Measurements from ENCODE around the gene CRB2. TPM values are rescaled to one million over a fixed set of nuclear protein-coding genes. Genes with fewer than 3 reads are reported as not detected.

Gene CRB2
- polyA plus RNA-seq, 3 donors: 0.01 to 0.22 (median 0.10) TPM

GRCh38 chr9:123372766-123373446 lies 16.9 kb downstream of the CRB2 start:
- H3K27ac ChIP-seq (ENCODE audit: low read depth, low read length): no peak overlapping the region
- WGBS, 3 donors: 16 to 24% (median 21%) methylated on average over 43 to 58 of the region's 58 CpGs

- WGBS, 3 donors: 6 to 12% (median 8%) methylated on average over 32 to 60 of the region's 60 CpGs
- no peak overlapping the region for H3K27ac ChIP-seq (ENCODE audit: low read depth, low read length)
These were observed 17.5 kb downstream of the CRB2 start for GRCh38 chr9:123373447-123373923.

- 3 to 9% (median 7%) methylated on average over 10 of the region's 10 CpGs for WGBS, 3 donors
- H3K27ac ChIP-seq (ENCODE audit: low read depth, low read length): no peak overlapping the region
These were observed 17.9 kb downstream of the CRB2 start for GRCh38 chr9:123373946-123374345.

- no peak overlapping the region for H3K27ac ChIP-seq (ENCODE audit: low read depth, low read length)
- 9 to 19% (median 11%) methylated on average over 12 to 14 of the region's 14 CpGs for WGBS, 3 donors
These were observed 19.6 kb downstream of the CRB2 start for GRCh38 chr9:123375469-123376132.

- WGBS, 3 donors: 67 to 72% (median 71%) methylated on average over 24 of the region's 24 CpGs
These were observed 20.4 kb downstream of the CRB2 start for GRCh38 chr9:123376218-123377071.

GRCh38 chr9:123377211-123377971 lies 21.4 kb downstream of the CRB2 start:
- no peak overlapping the region for H3K27ac ChIP-seq (ENCODE audit: low read depth, low read length)
- WGBS, 3 donors: 65 to 79% (median 67%) methylated on average over 21 of the region's 21 CpGs

More at GRCh38 chr9:123376218-123377071, 20.4 kb downstream of the CRB2 start:
- H3K27ac ChIP-seq (ENCODE audit: low read depth, low read length): no peak overlapping the region

GRCh38 chr9:123378025-123378424 lies 22.0 kb downstream of the CRB2 start:
- H3K27ac ChIP-seq (ENCODE audit: low read depth, low read length): no peak overlapping the region
- WGBS, 3 donors: 58 to 74% (median 66%) methylated on average over 10 of the region's 10 CpGs

- 88 to 89% (median 89%) methylated on average over 30 of the region's 30 CpGs for WGBS, 3 donors
- no peak overlapping the region for H3K27ac ChIP-seq (ENCODE audit: low read depth, low read length)
These were observed 23.1 kb downstream of the CRB2 start for GRCh38 chr9:123378956-123379660.

GRCh38 chr9:123380852-123381705 lies 25.1 kb downstream of the CRB2 start:
- no peak overlapping the region for H3K27ac ChIP-seq (ENCODE audit: low read depth, low read length)
- WGBS, 3 donors: 87 to 89% (median 89%) methylated on average over 26 to 28 of the region's 28 CpGs

GRCh38 chr9:123382653-123383511 lies 26.9 kb downstream of the CRB2 start:
- H3K27ac ChIP-seq (ENCODE audit: low read depth, low read length): no peak overlapping the region
- WGBS, 3 donors: 89 to 94% (median 91%) methylated on average over 27 of the region's 27 CpGs

GRCh38 chr9:123383512-123384170 lies 27.6 kb downstream of the CRB2 start:
- 88 to 91% (median 88%) methylated on average over 26 to 27 of the region's 27 CpGs for WGBS, 3 donors
- no peak overlapping the region for H3K27ac ChIP-seq (ENCODE audit: low read depth, low read length)

- H3K27ac ChIP-seq (ENCODE audit: low read depth, low read length): no peak overlapping the region
These were observed 31.7 kb downstream of the CRB2 start for GRCh38 chr9:123387686-123388085.

GRCh38 chr9:123389070-123389469 lies 33.1 kb downstream of the CRB2 start:
- 52 to 76% (median 55%) methylated on average over 10 of the region's 10 CpGs for WGBS, 3 donors
- no peak overlapping the region for H3K27ac ChIP-seq (ENCODE audit: low read depth, low read length)

More at GRCh38 chr9:123387686-123388085, 31.7 kb downstream of the CRB2 start:
- 55 to 85% (median 60%) methylated on average over 14 of the region's 14 CpGs for WGBS, 3 donors

- 78 to 84% (median 83%) methylated on average over 12 of the region's 12 CpGs for WGBS, 3 donors
These were observed 33.7 kb downstream of the CRB2 start for GRCh38 chr9:123389698-123390097.

GRCh38 chr9:123390337-123391135 lies 34.5 kb downstream of the CRB2 start:
- no peak overlapping the region for H3K27ac ChIP-seq (ENCODE audit: low read depth, low read length)
- 87 to 89% (median 88%) methylated on average over 23 of the region's 23 CpGs for WGBS, 3 donors

More at GRCh38 chr9:123389698-123390097, 33.7 kb downstream of the CRB2 start:
- no peak overlapping the region for H3K27ac ChIP-seq (ENCODE audit: low read depth, low read length)
